ENCODE results near the gene WDSUB1. TPM values are rescaled to one million over a fixed set of nuclear protein-coding genes. Genes with fewer than 3 reads are reported as not detected.

WDSUB1 gene
- polyA plus RNA-seq, 1 experiment = 7.6 TPM

- peaks cover 9% of the 10 kb centered on the region; the same call in 1 of the 2 replicates for H3K9me3 ChIP-seq (ENCODE audit: control insufficient read depth, insufficient read depth, low read length)
- ChIA-PET CTCF (no interaction called here), POLR2A (no interaction called here)
- H3K27ac ChIP-seq (ENCODE audit: low read depth, low read length) = no peak overlapping the region
- H3K4me3 ChIP-seq (ENCODE audit: low read depth, low read length) = no peak overlapping the region
- H3K27me3 ChIP-seq (ENCODE audit: control insufficient read depth, insufficient read depth, low read length) = no peaks in the 10 kb centered on the region
- no peak for TF ChIP-seq CTCF (IDR thresholded peaks at IDR 0.05; ENCODE audit: low read depth, low read length)
- no peak for DNase-seq (ENCODE audit: low read depth, low spot score)
Observed at GRCh38 chr2:159219394-159219998, 67.0 kb downstream of the WDSUB1 start.

- TF ChIP-seq CTCF (IDR thresholded peaks at IDR 0.05; ENCODE audit: low read depth, low read length) = no peak
- CTCF ChIA-PET = no interaction called here
- POLR2A ChIA-PET = no interaction called here
- Histone ChIP-seq H3K27me3 (ENCODE audit: control insufficient read depth, insufficient read depth, low read length) (no peaks in the 10 kb centered on the region), H3K4me3 (ENCODE audit: low read depth, low read length) (no peak overlapping the region), H3K9me3 (ENCODE audit: control insufficient read depth, insufficient read depth, low read length) (peaks cover 9% of the 10 kb centered on the region; the same call in 1 of the 2 replicates), H3K27ac (ENCODE audit: low read depth, low read length) (no peak overlapping the region)
- no peak for DNase-seq (ENCODE audit: low read depth, low spot score)
Observed at GRCh38 chr2:159218389-159218788, 68.1 kb downstream of the WDSUB1 start.

- CTCF ChIA-PET = no interaction called here
- DNase-seq (ENCODE audit: low read depth, low spot score) = no peak
- H3K4me3 ChIP-seq (ENCODE audit: low read depth, low read length) = no peak overlapping the region
Observed at GRCh38 chr2:159217676-159218075, 68.8 kb downstream of the WDSUB1 start.

GRCh38 chr2:159215116-159215515 lies 71.4 kb downstream of the WDSUB1 start:
- no peak for TF ChIP-seq CTCF (IDR thresholded peaks at IDR 0.05; ENCODE audit: low read depth, low read length)
- H3K27me3 ChIP-seq (ENCODE audit: control insufficient read depth, insufficient read depth, low read length) = no peaks in the 10 kb centered on the region
- H3K4me3 ChIP-seq (ENCODE audit: low read depth, low read length) = no peak overlapping the region
- H3K27ac ChIP-seq (ENCODE audit: low read depth, low read length) = no peak overlapping the region
- H3K9me3 ChIP-seq (ENCODE audit: control insufficient read depth, insufficient read depth, low read length) = peaks cover 9% of the 10 kb centered on the region; the same call in 1 of the 2 replicates
- ChIA-PET CTCF (no interaction called here), POLR2A (interaction anchor here (0.6 kb wide), 1 partner anchor 398 kb away, joined by 4 read pairs; no protein-coding TSS in a partner anchor)
- no peak for DNase-seq (ENCODE audit: low read depth, low spot score)

More at GRCh38 chr2:159217676-159218075, 68.8 kb downstream of the WDSUB1 start:
- H3K9me3 ChIP-seq (ENCODE audit: control insufficient read depth, insufficient read depth, low read length) = peaks cover 9% of the 10 kb centered on the region; the same call in 1 of the 2 replicates
- TF ChIP-seq CTCF (IDR thresholded peaks at IDR 0.05; ENCODE audit: low read depth, low read length) = no peak
- no peaks in the 10 kb centered on the region for H3K27me3 ChIP-seq (ENCODE audit: control insufficient read depth, insufficient read depth, low read length)
- POLR2A ChIA-PET = no interaction called here
- H3K27ac ChIP-seq (ENCODE audit: low read depth, low read length) = no peak overlapping the region

- ChIA-PET POLR2A (interaction anchor here (0.6 kb wide), 1 partner anchor 399 kb away, joined by 4 read pairs; no protein-coding TSS in a partner anchor), CTCF (no interaction called here)
- TF ChIP-seq CTCF (IDR thresholded peaks at IDR 0.05; ENCODE audit: low read depth, low read length) = no peak
- peaks cover 9% of the 10 kb centered on the region; the same call in 1 of the 2 replicates for H3K9me3 ChIP-seq (ENCODE audit: control insufficient read depth, insufficient read depth, low read length)
- no peak for DNase-seq (ENCODE audit: low read depth, low spot score)
- no peak overlapping the region for H3K27ac ChIP-seq (ENCODE audit: low read depth, low read length)
- no peaks in the 10 kb centered on the region for H3K27me3 ChIP-seq (ENCODE audit: control insufficient read depth, insufficient read depth, low read length)
- H3K4me3 ChIP-seq (ENCODE audit: low read depth, low read length) = no peak overlapping the region
Observed at GRCh38 chr2:159214325-159214865, 72.1 kb downstream of the WDSUB1 start.
